CD4-positive, alpha-beta T cell treated with Interleukin-17A for 4 hours (primary cell): ENCODE results near the gene KCNQ2.

Experiments used
- DNase-seq: peaks from one replicate; pipeline ENCODE4 v3.0.0-alpha.2; 2020; ENCODE audit warnings: mixed read lengths

The KCNQ2 gene

GRCh38 chr20:63351811-63352591 lies 120.5 kb downstream of the KCNQ2 start:
- no peak for DNase-seq

- DNase-seq = no peak
Measured at GRCh38 chr20:63351326-63351700, 121.1 kb downstream of the KCNQ2 start.

- DNase-seq = no peak
Measured at GRCh38 chr20:63350597-63351325, 121.7 kb downstream of the KCNQ2 start.
